GM18873 (cell line): ENCODE data around the gene KRT20.
"Not testable (repeated sequence)": the region's sequence is repeated elsewhere in the genome, so short reads cannot be mapped to it uniquely, and the experiment has no call there.

Experiments
- ATAC-seq: cut with Tn5 transposase; IDR thresholded peaks from one replicate; pipeline ENCODE4 v1.9.1; 2021; ENCODE audit warnings: mild to moderate bottlenecking, moderate library complexity, moderate number of reproducible peaks; ENCODE audit not compliant: unreplicated experiment, low FRiP score

Gene KRT20

GRCh38 chr17:40901981-40902474 lies 17.0 kb upstream of the KRT20 start:
- ATAC-seq: no peak

GRCh38 chr17:40900809-40901356 lies 15.8 kb upstream of the KRT20 start:
- no peak for ATAC-seq

GRCh38 chr17:40896916-40897455 lies 11.9 kb upstream of the KRT20 start:
- no peak for ATAC-seq

GRCh38 chr17:40895106-40895730 lies 10.2 kb upstream of the KRT20 start:
- no peak for ATAC-seq

- no peak for ATAC-seq
These were observed 3.2 kb upstream of the KRT20 start for GRCh38 chr17:40888196-40888720.

- no peak for ATAC-seq
These were observed 1.0 kb upstream of the KRT20 start for GRCh38 chr17:40886090-40886489.

GRCh38 chr17:40883626-40884334 lies 1.3 kb downstream of the KRT20 start:
- ATAC-seq: no peak

GRCh38 chr17:40883031-40883430 lies 2.0 kb downstream of the KRT20 start:
- no peak for ATAC-seq

GRCh38 chr17:40879026-40879425 lies 6.0 kb downstream of the KRT20 start:
- ATAC-seq: no peak

GRCh38 chr17:40878044-40878443 lies 7.0 kb downstream of the KRT20 start:
- ATAC-seq: no peak

- no peak for ATAC-seq
These were observed 11.2 kb downstream of the KRT20 start for GRCh38 chr17:40873801-40874200.

- ATAC-seq: no peak
These were observed 11.8 kb downstream of the KRT20 start for GRCh38 chr17:40873255-40873654.

GRCh38 chr17:40872416-40872815 lies 12.6 kb downstream of the KRT20 start:
- ATAC-seq: no peak

GRCh38 chr17:40871316-40871715 lies 13.7 kb downstream of the KRT20 start:
- no peak for ATAC-seq

GRCh38 chr17:40870136-40870535 lies 14.9 kb downstream of the KRT20 start:
- ATAC-seq: no peak

- ATAC-seq: no peak
These were observed 18.2 kb downstream of the KRT20 start, which contains the start of gene KRT12 for GRCh38 chr17:40866838-40867237. Gene KRT12, minus strand, starts transcription at chr17:40867223. Its CDS starts 37 bp downstream, at chr17:40867186.

GRCh38 chr17:40864661-40865390 lies 20.2 kb downstream of the KRT20 start:
- no peak for ATAC-seq

GRCh38 chr17:40862985-40863733 lies 21.9 kb downstream of the KRT20 start:
- ATAC-seq: no peak

- no peak for ATAC-seq
These were observed 25.5 kb downstream of the KRT20 start for GRCh38 chr17:40859536-40859935.

GRCh38 chr17:40858667-40859066 lies 26.4 kb downstream of the KRT20 start:
- ATAC-seq: not testable (repeated sequence)
